DOHH2 (cell line): ENCODE data around the gene CAPN14.

Source experiments
- EZH2phosphoT487 ChIP-seq: fragments of 200-600 bp; sonication (generic); IDR thresholded peaks from 2 replicates; pipeline ENCODE4 v1.6.1; 2017; ENCODE audit warnings: borderline replicate concordance, mild to moderate bottlenecking, antibody characterized with exemption, low read length, moderate library complexity, mixed read lengths
- TF ChIP-seq, protein P1 (sequence below): fragments of 200-600 bp; sonication (generic); IDR thresholded peaks from one replicate; pipeline ENCODE4 v1.5.1; 2014; ENCODE audit warnings: antibody characterized with exemption, mild to moderate bottlenecking, low read depth, low read length; ENCODE audit not compliant: poor library complexity, severe bottlenecking

- TF ChIP-seq, protein P1, sequence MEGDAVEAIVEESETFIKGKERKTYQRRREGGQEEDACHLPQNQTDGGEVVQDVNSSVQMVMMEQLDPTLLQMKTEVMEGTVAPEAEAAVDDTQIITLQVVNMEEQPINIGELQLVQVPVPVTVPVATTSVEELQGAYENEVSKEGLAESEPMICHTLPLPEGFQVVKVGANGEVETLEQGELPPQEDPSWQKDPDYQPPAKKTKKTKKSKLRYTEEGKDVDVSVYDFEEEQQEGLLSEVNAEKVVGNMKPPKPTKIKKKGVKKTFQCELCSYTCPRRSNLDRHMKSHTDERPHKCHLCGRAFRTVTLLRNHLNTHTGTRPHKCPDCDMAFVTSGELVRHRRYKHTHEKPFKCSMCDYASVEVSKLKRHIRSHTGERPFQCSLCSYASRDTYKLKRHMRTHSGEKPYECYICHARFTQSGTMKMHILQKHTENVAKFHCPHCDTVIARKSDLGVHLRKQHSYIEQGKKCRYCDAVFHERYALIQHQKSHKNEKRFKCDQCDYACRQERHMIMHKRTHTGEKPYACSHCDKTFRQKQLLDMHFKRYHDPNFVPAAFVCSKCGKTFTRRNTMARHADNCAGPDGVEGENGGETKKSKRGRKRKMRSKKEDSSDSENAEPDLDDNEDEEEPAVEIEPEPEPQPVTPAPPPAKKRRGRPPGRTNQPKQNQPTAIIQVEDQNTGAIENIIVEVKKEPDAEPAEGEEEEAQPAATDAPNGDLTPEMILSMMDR: no peak
- no peak for TF ChIP-seq EZH2phosphoT487
These were observed 31.8 kb upstream of the CAPN14 start for GRCh38 chr2:31249009-31249690.
